Measurements from ENCODE around the gene RBM26. TPM values are rescaled to one million over a fixed set of nuclear protein-coding genes. Genes with fewer than 3 reads are reported as not detected.

Gene RBM26
- total RNA-seq, 1 donor from 2014 or later, result 42.0 TPM

- Histone ChIP-seq H3K27ac (no peak overlapping the region), H3K36me3 (peaks cover 73% of the 10 kb centered on the region), H3K4me1 (no peaks in the 10 kb centered on the region), H3K27me3 (no peaks in the 10 kb centered on the region), H3K9me3 (no peaks in the 10 kb centered on the region), H3K4me3 (no peak overlapping the region)
- no peak for ATAC-seq
- intact Hi-C loops (cut with DNase I), result no loop called here
- TF ChIP-seq CTCF (IDR thresholded peaks at IDR 0.05), result no peak
- DNase-seq, result no peak
These were observed 31.5 kb downstream of the RBM26 start for GRCh38 chr13:79374578-79374977.

- DNase-seq, result no peak
- no peak for TF ChIP-seq CTCF (IDR thresholded peaks at IDR 0.05)
- ATAC-seq, result no peak
- peaks cover 78% of the 10 kb centered on the region for H3K36me3 ChIP-seq
- no peaks in the 10 kb centered on the region for H3K9me3 ChIP-seq
- no peak overlapping the region for H3K27ac ChIP-seq
- intact Hi-C loops (cut with DNase I), result no loop called here
- no peak overlapping the region for H3K4me3 ChIP-seq
- H3K4me1 ChIP-seq, result no peaks in the 10 kb centered on the region
- no peaks in the 10 kb centered on the region for H3K27me3 ChIP-seq
These were observed 32.1 kb downstream of the RBM26 start for GRCh38 chr13:79373916-79374315.

- Histone ChIP-seq H3K27me3 (no peaks in the 10 kb centered on the region), H3K9me3 (no peaks in the 10 kb centered on the region), H3K27ac (no peak overlapping the region), H3K36me3 (peaks cover 84% of the 10 kb centered on the region), H3K4me1 (no peaks in the 10 kb centered on the region), H3K4me3 (no peak overlapping the region)
- no peak for TF ChIP-seq CTCF (IDR thresholded peaks at IDR 0.05)
- intact Hi-C loops (cut with DNase I), result no loop called here
- ATAC-seq (no peak), DNase-seq (no peak)
These were observed 36.8 kb downstream of the RBM26 start for GRCh38 chr13:79369226-79369625.

GRCh38 chr13:79365981-79366380 is 40.1 kb downstream of the RBM26 start:
- Histone ChIP-seq H3K4me3 (no peak overlapping the region), H3K36me3 (peaks cover 98% of the 10 kb centered on the region), H3K4me1 (no peaks in the 10 kb centered on the region), H3K9me3 (no peaks in the 10 kb centered on the region), H3K27me3 (no peaks in the 10 kb centered on the region), H3K27ac (no peak overlapping the region)
- DNase-seq (no peak), ATAC-seq (no peak)
- TF ChIP-seq CTCF (IDR thresholded peaks at IDR 0.05), result no peak
- intact Hi-C loops (cut with DNase I), result no loop called here

- Histone ChIP-seq H3K4me3 (no peak overlapping the region), H3K4me1 (no peaks in the 10 kb centered on the region), H3K27me3 (no peaks in the 10 kb centered on the region), H3K27ac (no peak overlapping the region), H3K9me3 (no peaks in the 10 kb centered on the region), H3K36me3 (peaks cover 94% of the 10 kb centered on the region)
- ATAC-seq (peak; percentile 57), DNase-seq (no peak)
- no peak for TF ChIP-seq CTCF (IDR thresholded peaks at IDR 0.05)
- intact Hi-C loops (cut with DNase I), result no loop called here
These were observed 44.8 kb downstream of the RBM26 start for GRCh38 chr13:79361299-79361698.

GRCh38 chr13:79360095-79360494 is 46.0 kb downstream of the RBM26 start:
- Histone ChIP-seq H3K9me3 (no peaks in the 10 kb centered on the region), H3K27me3 (no peaks in the 10 kb centered on the region), H3K4me1 (no peaks in the 10 kb centered on the region), H3K27ac (no peak overlapping the region), H3K36me3 (peaks cover 93% of the 10 kb centered on the region), H3K4me3 (no peak overlapping the region)
- no peak for ATAC-seq
- intact Hi-C loops (cut with DNase I), result no loop called here
- DNase-seq, result no peak
- TF ChIP-seq CTCF (IDR thresholded peaks at IDR 0.05), result no peak

Measured in upper lobe of right lung (tissue), 1 donor.